ENCODE data around the gene MAPRE3.
A peak's percentile ranks its signal among the peaks of the same experiment; 100 is the strongest.

Gene MAPRE3

GRCh38 chr2:26968001-26968400, 2.4 kb upstream of the MAPRE3 start:
- H3K4me3 ChIP-seq (ENCODE audit: low read depth, low read length) = no peak overlapping the region
- DNase-seq = peak; percentile 28
- no peaks in the 10 kb centered on the region for H3K36me3 ChIP-seq (replicated peaks)
- in situ Hi-C loops (cut with HindIII; ENCODE audit: low pct_ligation_motif_present, low sequenced_read_pairs) = no loop called here
- TF ChIP-seq CTCF (IDR thresholded peaks at IDR 0.05; ENCODE audit: low read depth, low read length, missing control alignments) = no peak
- H3K27ac ChIP-seq = no peak overlapping the region
- peaks cover 12% of the 10 kb centered on the region for H3K27me3 ChIP-seq (replicated peaks)

GRCh38 chr2:26969077-26969844, 1.2 kb upstream of the MAPRE3 start:
- no peaks in the 10 kb centered on the region for H3K36me3 ChIP-seq (replicated peaks)
- no peak for TF ChIP-seq CTCF (IDR thresholded peaks at IDR 0.05; ENCODE audit: low read depth, low read length, missing control alignments)
- H3K27me3 ChIP-seq (replicated peaks) = peaks cover 12% of the 10 kb centered on the region
- in situ Hi-C loops (cut with HindIII; ENCODE audit: low pct_ligation_motif_present, low sequenced_read_pairs) = no loop called here
- peak; percentile 21 for DNase-seq
- H3K4me3 ChIP-seq (ENCODE audit: low read depth, low read length) = no peak overlapping the region
- H3K27ac ChIP-seq = no peak overlapping the region

GRCh38 chr2:26970928-26971627, 641 bp downstream of the MAPRE3 start:
- no peaks in the 10 kb centered on the region for H3K36me3 ChIP-seq (replicated peaks)
- DNase-seq = no peak
- H3K4me3 ChIP-seq (ENCODE audit: low read depth, low read length) = peak overlapping the region; percentile 70
- in situ Hi-C loops (cut with HindIII; ENCODE audit: low pct_ligation_motif_present, low sequenced_read_pairs) = no loop called here
- TF ChIP-seq CTCF (IDR thresholded peaks at IDR 0.05; ENCODE audit: low read depth, low read length, missing control alignments) = no peak
- peaks cover 12% of the 10 kb centered on the region for H3K27me3 ChIP-seq (replicated peaks)
- H3K27ac ChIP-seq = no peak overlapping the region

GRCh38 chr2:26971911-26972786, 1.7 kb downstream of the MAPRE3 start:
- peaks cover 12% of the 10 kb centered on the region for H3K27me3 ChIP-seq (replicated peaks)
- in situ Hi-C loops (cut with HindIII; ENCODE audit: low pct_ligation_motif_present, low sequenced_read_pairs) = no loop called here
- H3K27ac ChIP-seq = no peak overlapping the region
- H3K36me3 ChIP-seq (replicated peaks) = no peaks in the 10 kb centered on the region
- no peak for TF ChIP-seq CTCF (IDR thresholded peaks at IDR 0.05; ENCODE audit: low read depth, low read length, missing control alignments)
- no peak for DNase-seq
- H3K4me3 ChIP-seq (ENCODE audit: low read depth, low read length) = no peak overlapping the region

- no peak for TF ChIP-seq CTCF (IDR thresholded peaks at IDR 0.05; ENCODE audit: low read depth, low read length, missing control alignments)
- Histone ChIP-seq H3K27me3 (replicated peaks) (peaks cover 3% of the 10 kb centered on the region), H3K36me3 (replicated peaks) (no peaks in the 10 kb centered on the region), H3K4me3 (ENCODE audit: low read depth, low read length) (no peak overlapping the region), H3K27ac (no peak overlapping the region)
- no peak for DNase-seq
- in situ Hi-C loops (cut with HindIII; ENCODE audit: low pct_ligation_motif_present, low sequenced_read_pairs) = no loop called here
These were observed 3.9 kb downstream of the MAPRE3 start for GRCh38 chr2:26974352-26974751.

Measured in brain microvascular endothelial cell (primary cell).